HEK293 (cell line): ENCODE results near the gene PDE4D.

Source experiments
- CTCF ChIA-PET: fragments of 350-600 bp; formaldehyde crosslinking; extraction: SDS; loops from one replicate; lab custom pipeline; 2021; ENCODE audit warnings: antibody characterized with exemption; lab: Yijun Ruan, JAX
- POLR2A ChIA-PET: fragments of 300-600 bp; formaldehyde crosslinking; extraction: SDS; loops from one replicate; lab custom pipeline; 2020; ENCODE audit warnings: antibody characterized with exemption, inconsistent platforms; lab: Yijun Ruan, JAX
- H3K27ac ChIP-seq: fragments of 200-500 bp; sonication (Bioruptor generic); 2 replicates; pipeline ENCODE4 v1.5.1; 2014; ENCODE audit warnings: low read depth, low read length, control low read depth, inconsistent platforms; ENCODE audit errors: extremely low read depth
- H3K36me3 ChIP-seq, 2 experiments: fragments of 200-500 bp in 1 of 2; sonication (Bioruptor generic) in 1 of 2; 1 replicate in 1 of 2; 2 replicates in 1 of 2; pipeline ENCODE4 v1.5.1; 2014 to 2017; ENCODE audit warnings: inconsistent platforms in 2 of 2, low read length in 2 of 2; ENCODE audit not compliant: control insufficient read depth in 2 of 2, insufficient read depth in 1 of 2
- H3K4me1 ChIP-seq: fragments of 200-500 bp; sonication (Bioruptor generic); 2 replicates; pipeline ENCODE4 v1.5.1; 2014; ENCODE audit warnings: mild to moderate bottlenecking, low read length, inconsistent platforms; ENCODE audit not compliant: control insufficient read depth, insufficient read depth
- H3K4me3 ChIP-seq: 2 replicates; pipeline ENCODE4 v1.5.1; 2011; ENCODE audit warnings: low read depth, mild to moderate bottlenecking, control low read depth, low read length, moderate library complexity
- H3K9me3 ChIP-seq: fragments of 200-500 bp; sonication (Bioruptor generic); 2 replicates; pipeline ENCODE4 v1.5.1; 2014; ENCODE audit warnings: low read depth, low read length, inconsistent platforms; ENCODE audit not compliant: control insufficient read depth, insufficient read depth
- PRDM1 ChIP-seq: fragments of 450-650 bp; formaldehyde crosslinking; IDR thresholded peaks from 2 replicates; pipeline ENCODE4; 2016; ENCODE audit warnings: missing biosample characterization, missing genetic modification characterization
- ZBTB7A ChIP-seq: fragments of 450-650 bp; formaldehyde crosslinking; IDR thresholded peaks from 2 replicates; pipeline ENCODE4 v1.5.1; 2016; ENCODE audit warnings: low read depth, missing biosample characterization, missing genetic modification characterization
- ZNF132 ChIP-seq: fragments of 450-650 bp; formaldehyde crosslinking; IDR thresholded peaks from 2 replicates; pipeline ENCODE4 v1.5.1; 2017; ENCODE audit warnings: missing biosample characterization, missing genetic modification characterization, borderline replicate concordance
- ZNF169 ChIP-seq: fragments of 450-650 bp; formaldehyde crosslinking; IDR thresholded peaks from 2 replicates; pipeline ENCODE4 v1.5.1; 2016; ENCODE audit warnings: missing biosample characterization, missing genetic modification characterization
- ZNF214 ChIP-seq: fragments of 450-650 bp; formaldehyde crosslinking; IDR thresholded peaks from 2 replicates; pipeline ENCODE4 v1.5.1; 2017; ENCODE audit warnings: missing biosample characterization, mild to moderate bottlenecking, missing genetic modification characterization, borderline replicate concordance
- ZNF239 ChIP-seq: fragments of 450-650 bp; formaldehyde crosslinking; IDR thresholded peaks from 2 replicates; pipeline ENCODE4 v1.5.1; 2016; ENCODE audit warnings: missing biosample characterization, missing genetic modification characterization
- ZNF391 ChIP-seq: fragments of 450-650 bp; formaldehyde crosslinking; IDR thresholded peaks from 2 replicates; pipeline ENCODE4 v1.5.1; 2016; ENCODE audit warnings: low read depth, missing biosample characterization, missing genetic modification characterization, borderline replicate concordance
- ZNF433 ChIP-seq: fragments of 450-650 bp; formaldehyde crosslinking; IDR thresholded peaks from 2 replicates; pipeline ENCODE4 v1.5.1; 2016; ENCODE audit warnings: missing biosample characterization, missing genetic modification characterization, low read depth
- ZNF596 ChIP-seq: fragments of 450-650 bp; IDR thresholded peaks from 2 replicates; pipeline ENCODE4 v1.5.0; 2018; ENCODE audit warnings: missing biosample characterization, mild to moderate bottlenecking, missing genetic modification characterization, moderate library complexity
- ZNF626 ChIP-seq: fragments of 450-650 bp; sonication (Bioruptor Pico); formaldehyde crosslinking; IDR thresholded peaks from 2 replicates; pipeline ENCODE4 v1.5.1; 2018; ENCODE audit warnings: missing biosample characterization, missing genetic modification characterization, inconsistent platforms
- ZNF654 ChIP-seq: fragments of 450-650 bp; formaldehyde crosslinking; IDR thresholded peaks from 2 replicates; pipeline ENCODE4 v1.5.1; 2016; ENCODE audit warnings: low read depth, missing biosample characterization, missing genetic modification characterization
- ZNF664 ChIP-seq: fragments of 450-650 bp; formaldehyde crosslinking; IDR thresholded peaks from 2 replicates; pipeline ENCODE4 v1.5.1; 2016; ENCODE audit warnings: missing biosample characterization, missing genetic modification characterization
- ZSCAN16 ChIP-seq: fragments of 450-650 bp; formaldehyde crosslinking; IDR thresholded peaks from 2 replicates; pipeline ENCODE4 v1.5.1; 2016; ENCODE audit warnings: missing biosample characterization, missing genetic modification characterization
- TF ChIP-seq, protein P1 (sequence below): fragments of 450-650 bp; formaldehyde crosslinking; IDR thresholded peaks from 2 replicates; pipeline ENCODE4 v1.5.1; 2017; ENCODE audit warnings: missing biosample characterization, mild to moderate bottlenecking, missing genetic modification characterization, moderate library complexity
- TF ChIP-seq, protein P2 (sequence below): fragments of 450-650 bp; formaldehyde crosslinking; IDR thresholded peaks from 2 replicates; pipeline ENCODE4 v1.5.1; 2016; ENCODE audit warnings: missing biosample characterization, missing genetic modification characterization
- TF ChIP-seq, protein P3 (sequence below): fragments of 450-650 bp; formaldehyde crosslinking; IDR thresholded peaks from 2 replicates; pipeline ENCODE4 v1.5.1; 2016; ENCODE audit warnings: missing biosample characterization, missing genetic modification characterization
- TF ChIP-seq, protein P4 (sequence below): fragments of 450-650 bp; formaldehyde crosslinking; IDR thresholded peaks from 2 replicates; pipeline ENCODE4 v1.5.1; 2016; ENCODE audit warnings: missing biosample characterization, missing genetic modification characterization
- TF ChIP-seq, protein P5 (sequence below): fragments of 450-650 bp; formaldehyde crosslinking; IDR thresholded peaks from 2 replicates; pipeline ENCODE4 v1.5.1; 2017; ENCODE audit warnings: missing biosample characterization, missing genetic modification characterization
- TF ChIP-seq, protein P6 (sequence below): fragments of 450-650 bp; formaldehyde crosslinking; IDR thresholded peaks from 2 replicates; pipeline ENCODE4 v1.5.1; 2016; ENCODE audit warnings: missing biosample characterization, missing genetic modification characterization

Gene PDE4D

DNA sequence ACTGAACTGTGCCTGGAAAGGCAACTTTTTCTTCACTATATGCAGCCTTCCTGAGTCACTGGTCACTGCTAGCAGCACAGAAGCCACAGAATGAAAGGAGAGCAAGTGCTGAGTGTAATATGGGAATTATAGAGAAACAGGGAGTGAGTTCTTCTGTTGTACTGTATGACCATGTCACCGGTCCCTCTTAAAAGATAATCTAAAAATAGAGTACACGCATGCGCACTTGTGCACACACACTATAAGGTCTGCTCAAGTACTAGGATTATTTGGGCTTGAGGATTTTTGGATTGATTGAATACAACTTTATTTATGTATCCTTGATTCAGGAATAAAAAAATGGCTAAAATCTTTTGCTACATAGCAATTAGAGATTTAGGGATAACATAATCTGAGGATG lies 571.9 kb downstream of the PDE4D start:
- POLR2A ChIA-PET = no interaction called here
- H3K36me3 ChIP-seq = no peaks in the 10 kb centered on the region
- TF ChIP-seq, protein P1, sequence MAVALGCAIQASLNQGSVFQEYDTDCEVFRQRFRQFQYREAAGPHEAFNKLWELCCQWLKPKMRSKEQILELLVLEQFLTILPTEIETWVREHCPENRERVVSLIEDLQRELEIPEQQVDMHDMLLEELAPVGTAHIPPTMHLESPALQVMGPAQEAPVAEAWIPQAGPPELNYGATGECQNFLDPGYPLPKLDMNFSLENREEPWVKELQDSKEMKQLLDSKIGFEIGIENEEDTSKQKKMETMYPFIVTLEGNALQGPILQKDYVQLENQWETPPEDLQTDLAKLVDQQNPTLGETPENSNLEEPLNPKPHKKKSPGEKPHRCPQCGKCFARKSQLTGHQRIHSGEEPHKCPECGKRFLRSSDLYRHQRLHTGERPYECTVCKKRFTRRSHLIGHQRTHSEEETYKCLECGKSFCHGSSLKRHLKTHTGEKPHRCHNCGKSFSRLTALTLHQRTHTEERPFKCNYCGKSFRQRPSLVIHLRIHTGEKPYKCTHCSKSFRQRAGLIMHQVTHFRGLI (tag by site-specific recombination) = no peak
- TF ChIP-seq ZNF169 (tag by site-specific recombination) = no peak
- TF ChIP-seq, protein P2, sequence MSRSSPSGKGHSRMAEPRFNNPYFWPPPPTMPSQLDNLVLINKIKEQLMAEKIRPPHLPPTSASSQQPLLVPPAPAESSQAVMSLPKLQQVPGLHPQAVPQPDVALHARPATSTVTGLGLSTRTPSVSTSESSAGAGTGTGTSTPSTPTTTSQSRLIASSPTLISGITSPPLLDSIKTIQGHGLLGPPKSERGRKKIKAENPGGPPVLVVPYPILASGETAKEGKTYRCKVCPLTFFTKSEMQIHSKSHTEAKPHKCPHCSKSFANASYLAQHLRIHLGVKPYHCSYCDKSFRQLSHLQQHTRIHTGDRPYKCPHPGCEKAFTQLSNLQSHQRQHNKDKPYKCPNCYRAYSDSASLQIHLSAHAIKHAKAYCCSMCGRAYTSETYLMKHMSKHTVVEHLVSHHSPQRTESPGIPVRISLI = no peak
- no peak for TF ChIP-seq ZBTB7A (tag by site-specific recombination)
- no peak for TF ChIP-seq ZNF214 (tag by site-specific recombination)

DNA sequence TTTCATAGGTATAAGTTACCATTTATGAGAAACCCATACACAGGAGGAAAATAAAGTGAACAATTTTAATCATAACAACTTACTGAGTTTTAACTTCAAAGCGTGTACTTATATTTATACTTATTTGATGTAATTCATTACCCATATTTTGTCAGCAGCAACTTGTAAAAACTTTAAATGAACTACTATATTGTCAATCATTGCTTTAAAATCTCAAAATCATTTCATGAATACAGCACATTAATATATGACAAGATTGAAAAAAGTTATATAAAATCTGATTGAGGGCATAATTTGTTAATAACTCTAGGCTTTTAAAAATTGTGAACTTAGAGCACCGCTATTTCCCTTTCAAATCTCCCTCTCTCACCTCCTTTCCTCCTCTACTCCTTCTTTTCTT lies 573.1 kb downstream of the PDE4D start:
- no peaks in the 10 kb centered on the region for H3K9me3 ChIP-seq
- no peak overlapping the region for H3K27ac ChIP-seq
- ChIA-PET POLR2A (no interaction called here), CTCF (no interaction called here)
- TF ChIP-seq ZNF664 = peak; percentile 94
- no peak for TF ChIP-seq ZNF654
- TF ChIP-seq, protein P3, sequence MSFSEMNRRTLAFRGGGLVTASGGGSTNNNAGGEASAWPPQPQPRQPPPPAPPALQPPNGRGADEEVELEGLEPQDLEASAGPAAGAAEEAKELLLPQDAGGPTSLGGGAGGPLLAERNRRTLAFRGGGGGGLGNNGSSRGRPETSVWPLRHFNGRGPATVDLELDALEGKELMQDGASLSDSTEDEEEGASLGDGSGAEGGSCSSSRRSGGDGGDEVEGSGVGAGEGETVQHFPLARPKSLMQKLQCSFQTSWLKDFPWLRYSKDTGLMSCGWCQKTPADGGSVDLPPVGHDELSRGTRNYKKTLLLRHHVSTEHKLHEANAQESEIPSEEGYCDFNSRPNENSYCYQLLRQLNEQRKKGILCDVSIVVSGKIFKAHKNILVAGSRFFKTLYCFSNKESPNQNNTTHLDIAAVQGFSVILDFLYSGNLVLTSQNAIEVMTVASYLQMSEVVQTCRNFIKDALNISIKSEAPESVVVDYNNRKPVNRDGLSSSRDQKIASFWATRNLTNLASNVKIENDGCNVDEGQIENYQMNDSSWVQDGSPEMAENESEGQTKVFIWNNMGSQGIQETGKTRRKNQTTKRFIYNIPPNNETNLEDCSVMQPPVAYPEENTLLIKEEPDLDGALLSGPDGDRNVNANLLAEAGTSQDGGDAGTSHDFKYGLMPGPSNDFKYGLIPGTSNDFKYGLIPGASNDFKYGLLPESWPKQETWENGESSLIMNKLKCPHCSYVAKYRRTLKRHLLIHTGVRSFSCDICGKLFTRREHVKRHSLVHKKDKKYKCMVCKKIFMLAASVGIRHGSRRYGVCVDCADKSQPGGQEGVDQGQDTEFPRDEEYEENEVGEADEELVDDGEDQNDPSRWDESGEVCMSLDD (tag by site-specific recombination) = no peak
- no peak for TF ChIP-seq ZNF433 (tag by site-specific recombination)
- no peak for TF ChIP-seq ZNF626
- no peak for TF ChIP-seq ZNF596 (tag by site-specific recombination)
- no peak for TF ChIP-seq ZNF239 (tag by site-specific recombination)
- no peak for TF ChIP-seq PRDM1
- no peaks in the 10 kb centered on the region for H3K36me3 ChIP-seq
- no peak overlapping the region for H3K4me3 ChIP-seq
- H3K4me1 ChIP-seq = peaks cover 52% of the 10 kb centered on the region

More for the DNA sequence above, 571.9 kb downstream of the PDE4D start:
- CTCF ChIA-PET = interaction anchor here (1.1 to 1.5 kb wide), 2 partner anchors 27 to 46 kb away, joined by 3 to 4 read pairs; no protein-coding TSS in a partner anchor
- Histone ChIP-seq H3K4me3 (no peak overlapping the region), H3K4me1 (peaks cover 49% of the 10 kb centered on the region), H3K27ac (peak overlapping the region; percentile 49; the same call in 1 of the 2 replicates), H3K9me3 (no peaks in the 10 kb centered on the region)

DNA sequence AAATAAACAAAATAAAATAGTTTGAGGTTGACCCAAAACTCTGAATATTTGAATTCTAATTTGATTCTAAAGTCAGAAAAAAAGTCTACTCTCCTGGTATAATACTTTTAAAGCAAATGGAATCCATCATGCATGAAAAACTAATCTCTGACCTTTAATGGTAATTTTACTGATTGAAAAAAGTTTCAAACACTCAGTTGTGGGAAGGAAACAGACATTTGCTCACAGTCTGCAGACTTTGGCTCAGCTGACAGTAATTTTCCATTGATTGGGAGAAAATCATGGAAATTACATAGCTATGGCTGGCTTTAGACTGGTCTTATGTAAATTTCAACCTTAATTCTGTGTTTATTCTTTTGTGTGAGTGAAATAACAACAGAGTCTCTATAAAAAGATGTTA lies 574.3 kb downstream of the PDE4D start:
- H3K9me3 ChIP-seq = no peaks in the 10 kb centered on the region
- ChIA-PET POLR2A (interaction anchor here (1.3 kb wide), 1 partner anchor 9 kb away, joined by 3 read pairs; no protein-coding TSS in a partner anchor), CTCF (interaction anchor here (0.8 kb wide), 1 partner anchor 126 kb away, joined by 3 read pairs; no protein-coding TSS in a partner anchor)
- H3K27ac ChIP-seq = no peak overlapping the region
- H3K4me1 ChIP-seq = peaks cover 54% of the 10 kb centered on the region
- H3K4me3 ChIP-seq = no peak overlapping the region
- no peaks in the 10 kb centered on the region for H3K36me3 ChIP-seq
- TF ChIP-seq ZNF132 (tag by site-specific recombination) = no peak
- TF ChIP-seq, protein P4, sequence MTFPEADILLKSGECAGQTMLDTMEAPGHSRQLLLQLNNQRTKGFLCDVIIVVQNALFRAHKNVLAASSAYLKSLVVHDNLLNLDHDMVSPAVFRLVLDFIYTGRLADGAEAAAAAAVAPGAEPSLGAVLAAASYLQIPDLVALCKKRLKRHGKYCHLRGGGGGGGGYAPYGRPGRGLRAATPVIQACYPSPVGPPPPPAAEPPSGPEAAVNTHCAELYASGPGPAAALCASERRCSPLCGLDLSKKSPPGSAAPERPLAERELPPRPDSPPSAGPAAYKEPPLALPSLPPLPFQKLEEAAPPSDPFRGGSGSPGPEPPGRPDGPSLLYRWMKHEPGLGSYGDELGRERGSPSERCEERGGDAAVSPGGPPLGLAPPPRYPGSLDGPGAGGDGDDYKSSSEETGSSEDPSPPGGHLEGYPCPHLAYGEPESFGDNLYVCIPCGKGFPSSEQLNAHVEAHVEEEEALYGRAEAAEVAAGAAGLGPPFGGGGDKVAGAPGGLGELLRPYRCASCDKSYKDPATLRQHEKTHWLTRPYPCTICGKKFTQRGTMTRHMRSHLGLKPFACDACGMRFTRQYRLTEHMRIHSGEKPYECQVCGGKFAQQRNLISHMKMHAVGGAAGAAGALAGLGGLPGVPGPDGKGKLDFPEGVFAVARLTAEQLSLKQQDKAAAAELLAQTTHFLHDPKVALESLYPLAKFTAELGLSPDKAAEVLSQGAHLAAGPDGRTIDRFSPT (tag by site-specific recombination) = no peak
- no peak for TF ChIP-seq ZSCAN16 (tag by site-specific recombination)
- TF ChIP-seq, protein P5, sequence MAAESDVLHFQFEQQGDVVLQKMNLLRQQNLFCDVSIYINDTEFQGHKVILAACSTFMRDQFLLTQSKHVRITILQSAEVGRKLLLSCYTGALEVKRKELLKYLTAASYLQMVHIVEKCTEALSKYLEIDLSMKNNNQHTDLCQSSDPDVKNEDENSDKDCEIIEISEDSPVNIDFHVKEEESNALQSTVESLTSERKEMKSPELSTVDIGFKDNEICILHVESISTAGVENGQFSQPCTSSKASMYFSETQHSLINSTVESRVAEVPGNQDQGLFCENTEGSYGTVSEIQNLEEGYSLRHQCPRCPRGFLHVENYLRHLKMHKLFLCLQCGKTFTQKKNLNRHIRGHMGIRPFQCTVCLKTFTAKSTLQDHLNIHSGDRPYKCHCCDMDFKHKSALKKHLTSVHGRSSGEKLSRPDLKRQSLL (tag by site-specific recombination) = no peak
- TF ChIP-seq, protein P6, sequence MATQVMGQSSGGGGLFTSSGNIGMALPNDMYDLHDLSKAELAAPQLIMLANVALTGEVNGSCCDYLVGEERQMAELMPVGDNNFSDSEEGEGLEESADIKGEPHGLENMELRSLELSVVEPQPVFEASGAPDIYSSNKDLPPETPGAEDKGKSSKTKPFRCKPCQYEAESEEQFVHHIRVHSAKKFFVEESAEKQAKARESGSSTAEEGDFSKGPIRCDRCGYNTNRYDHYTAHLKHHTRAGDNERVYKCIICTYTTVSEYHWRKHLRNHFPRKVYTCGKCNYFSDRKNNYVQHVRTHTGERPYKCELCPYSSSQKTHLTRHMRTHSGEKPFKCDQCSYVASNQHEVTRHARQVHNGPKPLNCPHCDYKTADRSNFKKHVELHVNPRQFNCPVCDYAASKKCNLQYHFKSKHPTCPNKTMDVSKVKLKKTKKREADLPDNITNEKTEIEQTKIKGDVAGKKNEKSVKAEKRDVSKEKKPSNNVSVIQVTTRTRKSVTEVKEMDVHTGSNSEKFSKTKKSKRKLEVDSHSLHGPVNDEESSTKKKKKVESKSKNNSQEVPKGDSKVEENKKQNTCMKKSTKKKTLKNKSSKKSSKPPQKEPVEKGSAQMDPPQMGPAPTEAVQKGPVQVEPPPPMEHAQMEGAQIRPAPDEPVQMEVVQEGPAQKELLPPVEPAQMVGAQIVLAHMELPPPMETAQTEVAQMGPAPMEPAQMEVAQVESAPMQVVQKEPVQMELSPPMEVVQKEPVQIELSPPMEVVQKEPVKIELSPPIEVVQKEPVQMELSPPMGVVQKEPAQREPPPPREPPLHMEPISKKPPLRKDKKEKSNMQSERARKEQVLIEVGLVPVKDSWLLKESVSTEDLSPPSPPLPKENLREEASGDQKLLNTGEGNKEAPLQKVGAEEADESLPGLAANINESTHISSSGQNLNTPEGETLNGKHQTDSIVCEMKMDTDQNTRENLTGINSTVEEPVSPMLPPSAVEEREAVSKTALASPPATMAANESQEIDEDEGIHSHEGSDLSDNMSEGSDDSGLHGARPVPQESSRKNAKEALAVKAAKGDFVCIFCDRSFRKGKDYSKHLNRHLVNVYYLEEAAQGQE = no peak
- no peak for TF ChIP-seq ZNF626
- TF ChIP-seq ZNF391 (tag by site-specific recombination) = no peak
